Measurements from ENCODE around the gene FAM168A.

The FAM168A gene

DNA sequence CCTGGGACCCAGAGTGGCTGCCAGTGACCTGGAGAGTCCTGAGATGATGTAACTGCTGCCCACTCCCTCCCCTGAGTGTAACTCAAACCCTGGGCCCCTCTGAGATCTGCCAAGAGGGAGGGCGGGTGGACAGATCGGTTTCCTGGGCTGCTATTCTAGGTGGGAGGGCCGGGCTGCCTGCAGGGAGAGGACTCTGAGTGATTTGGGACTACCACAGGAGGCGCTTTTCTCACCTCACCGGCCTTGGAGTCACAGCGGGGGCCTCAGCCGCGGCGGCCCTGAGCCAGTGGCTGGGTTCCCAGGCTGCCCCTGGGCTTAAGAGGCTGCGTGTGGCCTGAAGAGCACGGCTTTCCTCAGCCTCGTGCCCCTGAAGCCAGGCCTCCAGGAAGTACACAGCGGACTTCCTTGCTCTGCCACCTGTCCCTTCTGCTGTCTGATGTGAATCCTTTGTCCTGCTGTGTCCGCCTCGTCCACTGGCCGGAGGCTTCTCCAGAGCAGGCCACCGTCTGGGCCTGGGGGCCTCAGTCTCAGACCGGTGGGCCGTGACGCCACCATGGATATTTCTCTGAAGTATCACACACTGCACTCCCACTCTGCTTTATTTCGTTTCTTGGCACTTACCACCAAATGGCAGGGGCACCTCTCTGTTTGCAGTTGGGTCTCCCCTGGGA is 210.2 kb downstream of the FAM168A start:
- DNase-seq (ENCODE audit: low read depth), result no peak

DNA sequence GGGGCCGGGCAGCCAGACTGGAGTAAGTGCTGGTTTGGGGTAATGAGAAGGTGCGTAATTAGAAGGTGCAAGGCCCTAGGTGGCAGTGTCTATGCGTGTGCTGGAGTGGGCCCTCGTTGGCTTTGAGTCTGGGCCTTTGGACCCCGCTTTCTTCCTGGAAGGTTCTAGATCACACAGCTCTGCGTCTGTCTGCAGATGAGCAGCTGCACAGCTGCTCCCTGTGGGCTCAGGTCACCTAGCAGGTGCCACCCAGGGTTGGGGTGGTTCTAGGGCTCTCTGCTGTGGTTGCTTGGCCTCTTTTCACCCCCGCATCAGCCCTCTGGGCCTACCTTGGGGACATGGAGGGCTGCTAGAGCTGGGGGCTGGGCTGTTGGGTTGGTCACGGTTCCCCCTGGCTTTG is 211.4 kb downstream of the FAM168A start:
- no peak for DNase-seq (ENCODE audit: low read depth)

- DNase-seq (ENCODE audit: low read depth), result no peak
Observed at GRCh38 chr11:73386016-73386415, 211.9 kb downstream of the FAM168A start.

DNA sequence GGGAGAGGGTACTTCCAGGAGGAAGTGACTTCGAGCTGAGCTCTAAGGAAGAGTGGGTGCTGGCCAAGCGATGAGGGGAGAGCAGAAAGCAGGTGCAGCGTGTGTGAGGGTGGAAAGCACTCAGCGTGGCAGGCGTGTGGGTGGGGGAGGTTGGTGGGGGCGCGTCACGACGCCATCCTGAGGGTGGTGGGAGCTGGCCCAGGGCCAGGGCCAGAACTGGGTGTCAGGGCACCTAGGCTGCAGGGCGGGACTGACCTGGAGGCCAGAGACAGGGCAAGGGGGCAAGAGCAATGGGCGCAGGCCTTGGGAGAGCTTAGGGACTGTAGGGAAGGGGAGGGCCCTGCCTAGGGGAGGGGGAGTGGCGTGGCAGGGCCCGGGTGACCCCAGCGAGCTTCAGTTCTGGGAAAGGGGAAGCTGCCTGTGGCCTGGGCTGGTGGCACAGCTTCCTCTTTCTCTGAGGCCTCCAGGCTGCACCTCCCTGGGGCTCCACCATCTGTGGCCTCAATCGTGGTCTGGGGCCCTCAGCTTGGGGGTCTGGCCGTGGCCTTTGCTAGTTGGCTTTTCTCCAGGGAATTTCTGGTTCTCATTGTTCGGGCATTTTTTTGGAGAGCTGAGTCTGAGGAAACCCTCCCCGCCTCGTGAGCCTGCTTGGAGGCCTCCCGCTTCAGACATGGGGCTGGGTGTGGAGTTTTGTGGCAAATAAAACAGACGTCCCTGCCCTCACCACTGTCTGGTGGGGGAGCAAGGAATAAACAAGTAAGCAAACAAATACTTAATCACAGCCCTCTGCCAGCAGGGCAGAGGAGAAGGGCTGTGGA is 212.8 kb downstream of the FAM168A start:
- no peak for DNase-seq (ENCODE audit: low read depth)

DNA sequence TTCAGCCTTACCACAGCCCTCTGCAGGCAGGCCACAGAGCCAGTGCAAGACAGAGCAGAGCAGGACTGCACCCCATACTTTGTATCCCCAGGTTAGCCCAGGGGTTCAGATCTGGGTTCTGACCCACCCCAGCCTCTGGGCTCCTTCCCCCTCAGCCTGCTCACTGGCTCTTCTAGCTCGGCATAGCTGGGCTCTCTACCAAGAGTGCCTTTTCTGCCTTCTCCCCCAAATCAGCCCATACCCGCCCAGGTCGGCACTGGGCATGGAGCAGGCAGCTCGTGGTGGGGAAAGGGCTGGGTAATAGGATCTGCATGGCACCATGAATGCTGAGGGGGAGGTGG is 213.4 kb downstream of the FAM168A start:
- DNase-seq (ENCODE audit: low read depth), result no peak

DNA sequence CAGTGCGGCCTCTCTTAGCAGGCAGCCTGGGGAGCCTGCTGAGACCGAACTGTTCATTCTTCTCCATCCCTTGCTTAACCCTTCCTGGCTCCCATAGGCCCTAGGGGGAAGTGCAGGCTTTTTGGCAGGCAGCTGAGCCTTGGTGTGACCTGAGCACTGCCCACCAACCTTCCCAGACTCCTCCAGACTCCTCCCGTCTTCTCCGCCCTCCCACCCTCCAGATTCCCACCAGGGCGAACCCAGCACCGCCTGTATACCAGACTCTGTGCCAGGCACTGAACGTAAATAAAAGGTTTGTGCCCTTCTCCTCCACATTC is 213.8 kb downstream of the FAM168A start:
- DNase-seq (ENCODE audit: low read depth), result no peak

- no peak for DNase-seq (ENCODE audit: low read depth)
Observed at GRCh38 chr11:73383249-73384124, 214.4 kb downstream of the FAM168A start.

GRCh38 chr11:73382747-73383146 is 215.2 kb downstream of the FAM168A start:
- no peak for DNase-seq (ENCODE audit: low read depth)

GRCh38 chr11:73382183-73382582 is 215.7 kb downstream of the FAM168A start:
- no peak for DNase-seq (ENCODE audit: low read depth)

- no peak for DNase-seq (ENCODE audit: low read depth)
Observed at GRCh38 chr11:73381589-73381988, 216.3 kb downstream of the FAM168A start.

DNA sequence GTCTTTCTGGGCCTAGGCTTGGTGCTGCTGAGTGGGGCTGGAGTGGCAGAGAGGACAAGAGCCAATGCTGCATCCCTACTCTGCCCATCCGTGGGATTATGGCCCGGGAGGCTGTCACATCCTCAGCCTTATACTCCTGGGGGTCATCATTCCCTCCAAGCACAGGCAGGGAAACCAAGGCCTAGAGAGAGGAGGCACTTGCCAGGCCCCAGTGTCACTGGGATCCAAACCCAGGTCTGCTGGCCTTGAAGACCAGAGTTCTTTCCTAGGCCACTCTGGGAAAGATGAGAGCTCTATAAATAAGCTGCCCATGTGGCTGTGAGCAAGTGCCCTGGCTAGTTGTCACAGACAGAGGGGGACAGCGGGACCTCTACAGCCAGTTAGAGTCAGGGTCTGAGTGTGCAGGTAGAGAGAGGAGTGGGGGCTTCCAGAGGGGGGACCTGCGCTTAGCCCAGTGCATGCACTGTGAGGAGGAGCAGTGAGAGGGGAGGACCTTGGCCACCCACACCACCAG is 217.0 kb downstream of the FAM168A start:
- DNase-seq (ENCODE audit: low read depth), result no peak

GRCh38 chr11:73380331-73380730 is 217.6 kb downstream of the FAM168A start:
- no peak for DNase-seq (ENCODE audit: low read depth)

- DNase-seq (ENCODE audit: low read depth), result no peak
Observed at GRCh38 chr11:73379189-73379880, 218.6 kb downstream of the FAM168A start.

DNA sequence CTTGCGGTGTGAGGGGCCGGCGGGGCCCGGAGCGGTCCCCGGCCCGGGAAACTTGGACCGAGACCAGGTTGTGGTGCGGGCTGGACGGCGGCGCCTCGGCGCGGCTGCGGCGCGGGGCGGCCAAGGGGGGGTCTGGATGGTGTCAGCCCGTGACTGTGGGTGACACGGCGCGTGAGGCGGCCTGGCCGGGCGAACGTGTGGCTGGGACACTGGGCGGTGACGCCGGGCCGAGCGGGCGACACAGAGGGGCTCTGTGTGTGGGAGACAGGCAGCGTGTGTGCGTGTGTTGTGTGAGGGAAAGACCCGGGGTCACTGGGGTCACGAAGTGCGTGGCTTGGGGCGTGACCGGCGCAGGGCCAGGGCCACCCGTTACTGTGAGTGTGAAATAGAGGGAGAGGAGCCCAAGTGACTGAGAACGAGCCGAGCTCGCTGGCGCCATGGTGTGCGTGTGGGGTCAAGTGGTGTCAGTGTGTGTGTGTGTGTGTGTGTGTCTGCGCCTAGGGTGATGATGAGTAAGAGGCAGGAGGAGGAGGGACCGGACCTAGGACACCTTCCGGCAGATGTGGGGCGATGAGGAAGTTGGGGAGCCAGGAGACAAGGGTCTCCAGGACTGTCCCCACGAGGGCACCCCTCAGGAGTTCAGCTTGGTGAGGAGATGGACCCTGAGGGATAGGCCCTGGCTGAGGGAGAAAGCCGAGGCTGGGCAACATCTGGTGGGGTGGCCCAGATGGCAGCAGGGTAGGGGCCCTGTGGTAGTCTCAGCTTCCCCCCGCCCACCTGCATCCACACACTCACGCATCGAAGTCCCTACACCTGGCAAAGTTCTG is 220.9 kb downstream of the FAM168A start:
- DNase-seq (ENCODE audit: low read depth), result peak; percentile 36

DNA sequence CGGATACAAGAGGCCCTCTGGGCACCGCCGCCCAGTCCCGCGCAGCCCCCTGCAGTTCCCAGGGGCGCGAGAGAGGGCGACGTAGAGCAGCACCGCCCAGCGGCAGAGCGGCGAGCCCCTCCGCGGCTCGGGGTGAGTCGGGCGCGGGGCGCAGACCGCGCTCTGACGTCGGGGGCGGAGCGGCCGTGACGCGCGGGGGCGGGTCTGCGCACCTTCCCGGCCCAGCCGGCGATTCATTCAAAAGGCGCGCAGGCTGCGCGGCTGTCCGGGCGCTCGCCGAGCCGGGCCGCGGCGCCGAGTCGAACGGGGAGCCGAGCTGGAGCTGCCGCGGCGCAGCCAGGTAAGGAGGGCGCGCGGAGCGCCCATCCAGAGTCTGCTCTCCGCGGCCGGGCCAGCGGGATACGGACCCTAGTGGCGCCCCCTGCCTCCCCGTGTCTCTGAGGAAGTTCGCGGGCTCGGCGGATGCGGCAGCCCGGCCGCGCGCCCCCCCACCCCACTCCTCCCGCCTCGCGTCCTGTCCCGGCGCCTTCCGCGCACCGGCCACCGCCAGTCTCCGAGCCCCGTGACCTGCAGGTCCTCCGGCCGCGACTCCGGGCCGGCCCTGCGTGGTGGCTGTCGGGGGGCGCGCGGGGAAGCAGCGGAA is 221.6 kb downstream of the FAM168A start, which contains the start of gene RELT:
Gene RELT (plus strand): TSS at position 240 of the 643 bp plus-strand sequence. CDS start 12,738 bp downstream, outside the sequence.
- peak; percentile 90 for DNase-seq (ENCODE audit: low read depth)

GRCh38 chr11:73375830-73376159 is 222.1 kb downstream of the FAM168A start:
- DNase-seq (ENCODE audit: low read depth), result no peak

DNA sequence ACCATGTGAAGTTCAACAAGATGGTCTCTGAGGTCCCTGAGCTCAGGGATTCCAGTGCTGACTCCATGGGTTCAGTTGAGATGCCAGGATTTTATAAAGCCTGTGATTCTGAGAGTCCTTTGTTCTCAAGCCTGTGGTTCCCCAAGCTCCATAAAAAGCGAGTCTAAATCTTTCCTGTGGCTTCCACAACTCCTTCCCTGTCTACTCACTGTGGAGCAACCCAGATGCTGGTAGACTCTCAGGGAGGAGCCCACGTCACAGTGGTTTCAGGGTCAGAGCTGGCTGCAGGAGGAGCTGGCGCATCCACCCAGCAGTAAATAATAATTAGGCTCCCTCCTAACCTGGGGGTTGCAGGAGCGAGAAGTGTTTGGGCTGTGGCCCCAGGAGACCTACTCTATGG is 223.8 kb downstream of the FAM168A start:
- no peak for DNase-seq (ENCODE audit: low read depth)

DNA sequence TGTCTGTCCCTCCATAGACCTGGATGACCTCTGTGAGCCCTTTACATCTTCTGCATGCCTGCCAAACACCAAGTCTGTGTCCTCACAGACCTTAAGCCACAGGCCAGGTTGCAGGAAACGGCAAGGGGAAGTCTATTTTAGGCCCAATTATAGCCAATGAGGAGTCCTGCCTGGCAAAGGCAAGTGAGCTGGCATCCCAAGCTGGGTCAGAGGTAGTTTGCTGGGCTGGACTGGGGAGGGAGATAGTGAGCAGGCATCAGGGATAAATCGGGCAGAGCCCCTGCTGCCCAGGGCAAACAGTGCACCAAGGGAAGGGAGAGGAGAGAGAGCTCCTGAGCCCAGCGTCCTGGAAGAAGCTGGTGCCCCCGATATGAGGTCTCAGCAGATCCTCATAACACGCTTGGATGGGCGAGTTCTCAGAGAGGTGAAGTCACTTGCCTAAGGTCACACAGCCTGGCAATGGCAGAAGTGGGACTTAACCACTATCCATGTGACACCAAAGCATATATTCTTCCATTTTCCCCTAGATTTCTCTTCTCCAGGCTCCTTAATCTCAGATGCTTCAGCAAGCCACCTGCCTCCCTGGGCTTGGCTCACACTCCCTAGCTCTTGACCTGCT is 225.4 kb downstream of the FAM168A start:
- no peak for DNase-seq (ENCODE audit: low read depth)

DNA sequence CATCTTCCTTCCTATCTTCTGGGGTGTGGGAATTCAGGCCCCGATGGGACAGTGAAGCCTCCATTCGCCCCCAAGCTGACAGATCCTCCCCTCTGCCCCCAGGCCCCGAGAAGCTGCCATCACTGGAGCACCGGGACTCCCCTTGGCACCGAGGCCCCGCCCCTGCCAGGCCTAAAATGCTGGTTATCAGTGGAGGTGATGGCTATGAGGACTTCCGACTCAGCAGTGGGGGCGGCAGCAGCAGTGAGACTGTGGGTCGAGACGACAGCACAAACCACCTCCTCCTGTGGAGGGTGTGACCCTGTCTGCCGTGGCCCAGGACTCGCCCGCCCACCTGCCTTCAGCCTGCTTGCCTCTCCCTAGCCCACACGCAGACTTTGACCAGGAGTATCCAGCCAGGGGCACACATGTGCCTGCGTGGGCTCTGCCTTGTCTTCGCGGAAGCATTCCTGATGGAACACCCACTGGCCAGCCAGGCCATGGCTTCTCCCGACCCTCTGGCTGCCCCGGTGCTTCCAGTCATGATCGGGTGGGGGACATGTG is 230.4 kb downstream of the FAM168A start:
- DNase-seq (ENCODE audit: low read depth), result no peak

GRCh38 chr11:73366953-73367352 is 231.0 kb downstream of the FAM168A start:
- DNase-seq (ENCODE audit: low read depth), result no peak

All from activated T-cell treated with anti-CD3 and anti-CD28 coated beads for 1 hour (primary cell).